ENCODE results near the gene NRG3.

DNA sequence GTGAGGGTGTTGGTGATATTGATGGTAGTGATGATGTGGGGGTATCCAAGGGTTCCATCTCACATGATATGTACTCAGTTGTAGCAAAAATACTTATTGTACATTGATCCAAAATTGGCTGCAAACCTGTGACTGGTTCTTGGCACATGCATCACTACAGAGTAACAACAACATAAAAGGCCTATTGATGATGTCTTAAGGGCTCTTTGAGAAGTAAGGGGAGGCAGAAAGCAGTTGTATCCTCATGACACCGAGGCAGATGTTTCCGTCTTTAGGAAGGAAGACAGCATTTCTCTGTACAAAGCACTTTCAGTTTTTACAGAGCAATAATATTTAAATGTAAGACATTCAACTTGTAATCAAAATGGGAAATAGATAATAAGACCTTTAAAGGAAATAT, 34.5 kb downstream of the NRG3 start:
- TF ChIP-seq, protein P1, sequence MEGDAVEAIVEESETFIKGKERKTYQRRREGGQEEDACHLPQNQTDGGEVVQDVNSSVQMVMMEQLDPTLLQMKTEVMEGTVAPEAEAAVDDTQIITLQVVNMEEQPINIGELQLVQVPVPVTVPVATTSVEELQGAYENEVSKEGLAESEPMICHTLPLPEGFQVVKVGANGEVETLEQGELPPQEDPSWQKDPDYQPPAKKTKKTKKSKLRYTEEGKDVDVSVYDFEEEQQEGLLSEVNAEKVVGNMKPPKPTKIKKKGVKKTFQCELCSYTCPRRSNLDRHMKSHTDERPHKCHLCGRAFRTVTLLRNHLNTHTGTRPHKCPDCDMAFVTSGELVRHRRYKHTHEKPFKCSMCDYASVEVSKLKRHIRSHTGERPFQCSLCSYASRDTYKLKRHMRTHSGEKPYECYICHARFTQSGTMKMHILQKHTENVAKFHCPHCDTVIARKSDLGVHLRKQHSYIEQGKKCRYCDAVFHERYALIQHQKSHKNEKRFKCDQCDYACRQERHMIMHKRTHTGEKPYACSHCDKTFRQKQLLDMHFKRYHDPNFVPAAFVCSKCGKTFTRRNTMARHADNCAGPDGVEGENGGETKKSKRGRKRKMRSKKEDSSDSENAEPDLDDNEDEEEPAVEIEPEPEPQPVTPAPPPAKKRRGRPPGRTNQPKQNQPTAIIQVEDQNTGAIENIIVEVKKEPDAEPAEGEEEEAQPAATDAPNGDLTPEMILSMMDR (IDR thresholded peaks at IDR 0.05), result no peak
- no peak for TF ChIP-seq POLR2A (IDR thresholded peaks at IDR 0.05; ENCODE audit: low read depth)

Measured in esophagus muscularis mucosa (tissue), 3 donors.